Mononuclear cell (primary cell): ENCODE measurements around the gene ZNF655. TPM values are rescaled to one million over a fixed set of nuclear protein-coding genes. Genes with fewer than 3 reads are reported as not detected.

ENCODE experiments used
- H3K27me3 ChIP-seq: 2 replicates; pipeline ENCODE4 v1.6.0; 2011; ENCODE audit warnings: low read length, control low read depth; ENCODE audit not compliant: insufficient read depth
- H3K4me1 ChIP-seq: 2 replicates; pipeline ENCODE4 v1.5.1; 2011; ENCODE audit warnings: mild to moderate bottlenecking, low read length, control low read depth; ENCODE audit not compliant: insufficient read depth
- H3K4me3 ChIP-seq: 2 replicates; pipeline ENCODE4 v1.5.1; 2011; ENCODE audit warnings: mild to moderate bottlenecking, low read length, moderate library complexity
- H3K9me3 ChIP-seq: 2 replicates; pipeline ENCODE4 v1.5.1; 2011; ENCODE audit warnings: low read depth, mild to moderate bottlenecking, control low read depth, low read length
- total RNA-seq: library from RNA; depleted of rRNA; stranded (reverse); fragments of >200 nt; gene quantifications from one replicate; pipeline ENCODE4 v1.2.3, GENCODE V29; 2012

Gene ZNF655
- total RNA-seq, 1 donor, result 122 TPM

DNA sequence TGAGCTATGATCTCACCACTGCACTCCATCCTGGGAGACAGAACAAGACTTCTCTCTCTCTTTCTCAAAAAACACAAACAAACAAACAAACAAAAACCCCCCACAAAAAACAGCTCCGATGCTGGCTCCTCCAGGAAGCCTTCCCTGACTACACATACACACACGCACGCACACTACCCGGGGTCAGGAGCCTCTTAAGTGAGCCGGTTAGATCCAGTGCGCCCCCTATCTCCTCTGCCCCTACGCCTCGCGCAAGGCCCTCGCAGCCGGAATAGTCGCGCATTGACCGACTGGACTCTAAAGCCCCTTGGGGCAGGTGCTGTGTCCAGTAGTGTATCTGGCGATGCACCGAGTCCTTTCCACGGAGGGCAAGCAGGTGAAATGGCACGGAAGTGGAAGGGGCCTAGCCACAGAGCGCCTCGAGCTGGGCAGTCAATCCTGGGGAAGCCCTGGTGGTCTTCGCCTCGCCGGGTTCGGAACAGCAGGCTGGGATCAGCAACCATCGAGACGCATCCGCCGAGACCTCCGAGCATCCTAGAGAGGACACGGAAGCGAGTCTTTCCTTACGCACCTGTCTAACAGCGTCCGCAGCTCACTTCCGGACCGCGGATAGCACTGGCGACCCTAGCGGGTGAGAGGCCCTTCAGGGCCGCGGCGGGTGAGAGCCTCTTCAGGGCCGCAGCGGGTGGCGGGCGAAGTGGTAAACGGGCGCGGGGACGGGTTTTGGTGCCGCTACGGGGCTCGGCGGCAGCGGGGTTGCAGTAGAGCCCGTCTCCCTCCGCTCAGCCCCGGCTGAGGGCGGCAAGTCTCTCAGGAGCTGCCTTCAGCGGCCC lies 58.1 kb downstream of the ZNF655 start, which contains the start of gene ZSCAN25:
Gene ZSCAN25, plus strand, starts transcription at position 588 of the 833 bp plus-strand sequence. CDS start 2,661 bp downstream, outside the sequence.
- Histone ChIP-seq H3K4me1 (peaks cover 22% of the 10 kb centered on the region), H3K4me3 (peak within 1 kb of the TSS; percentile 89), H3K9me3 (no peaks in the 10 kb centered on the region), H3K27me3 (peaks cover 6% of the 10 kb centered on the region)

DNA sequence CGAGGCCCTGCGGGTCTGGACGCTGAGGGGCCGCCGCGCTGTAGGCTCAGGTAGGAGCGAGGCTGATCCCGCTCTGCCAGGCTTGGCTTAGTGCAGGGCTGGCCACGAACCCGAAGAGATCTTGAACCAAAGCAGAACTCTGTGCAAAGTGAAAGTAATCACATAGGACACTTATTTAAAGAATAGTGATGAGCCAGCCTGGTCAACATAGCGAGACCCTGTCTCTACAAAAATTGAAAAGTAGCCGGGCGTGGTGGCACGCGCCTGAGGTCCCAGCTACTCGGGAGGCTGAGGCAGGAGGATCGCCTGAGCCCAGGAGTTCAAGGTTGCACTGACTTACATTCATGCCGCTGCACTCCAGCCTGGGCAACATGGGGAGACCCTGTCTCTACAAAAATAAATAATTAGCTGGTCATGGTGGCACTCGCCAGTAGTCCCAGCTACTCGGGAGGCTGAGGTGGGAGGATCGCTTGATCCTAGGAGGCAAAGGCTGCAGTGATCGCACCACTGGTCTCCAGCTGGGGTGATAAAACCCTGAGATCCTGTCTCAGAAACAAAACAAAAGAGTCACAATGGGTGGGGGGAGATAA lies 58.8 kb downstream of the ZNF655 start:
- H3K9me3 ChIP-seq, result no peaks in the 10 kb centered on the region
- H3K4me1 ChIP-seq, result peaks cover 22% of the 10 kb centered on the region
- peaks cover 6% of the 10 kb centered on the region for H3K27me3 ChIP-seq
- H3K4me3 ChIP-seq, result peak overlapping the region; percentile 89

DNA sequence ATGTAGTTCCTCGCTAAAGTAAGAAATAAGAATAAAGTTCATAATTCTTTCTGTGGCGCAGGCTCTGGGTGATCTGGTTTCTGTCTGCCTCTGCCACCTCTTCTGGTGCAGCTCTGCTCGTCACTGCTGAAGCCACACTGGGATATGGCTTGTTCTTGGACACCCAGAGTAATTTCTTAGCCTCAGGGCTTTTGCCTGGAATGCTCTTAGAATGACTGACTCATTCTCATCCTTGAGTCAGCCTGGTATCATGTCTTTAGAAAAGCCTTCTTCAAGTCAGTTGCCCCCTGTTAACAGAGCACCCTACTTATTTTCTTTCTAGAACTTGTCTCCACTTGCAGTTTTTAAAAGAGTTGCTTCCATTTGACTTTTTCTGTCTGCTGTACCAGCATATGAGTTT lies 60.3 kb downstream of the ZNF655 start:
- H3K27me3 ChIP-seq, result peaks cover 6% of the 10 kb centered on the region
- H3K4me1 ChIP-seq, result peaks cover 31% of the 10 kb centered on the region
- H3K4me3 ChIP-seq, result no peak overlapping the region
- no peaks in the 10 kb centered on the region for H3K9me3 ChIP-seq

DNA sequence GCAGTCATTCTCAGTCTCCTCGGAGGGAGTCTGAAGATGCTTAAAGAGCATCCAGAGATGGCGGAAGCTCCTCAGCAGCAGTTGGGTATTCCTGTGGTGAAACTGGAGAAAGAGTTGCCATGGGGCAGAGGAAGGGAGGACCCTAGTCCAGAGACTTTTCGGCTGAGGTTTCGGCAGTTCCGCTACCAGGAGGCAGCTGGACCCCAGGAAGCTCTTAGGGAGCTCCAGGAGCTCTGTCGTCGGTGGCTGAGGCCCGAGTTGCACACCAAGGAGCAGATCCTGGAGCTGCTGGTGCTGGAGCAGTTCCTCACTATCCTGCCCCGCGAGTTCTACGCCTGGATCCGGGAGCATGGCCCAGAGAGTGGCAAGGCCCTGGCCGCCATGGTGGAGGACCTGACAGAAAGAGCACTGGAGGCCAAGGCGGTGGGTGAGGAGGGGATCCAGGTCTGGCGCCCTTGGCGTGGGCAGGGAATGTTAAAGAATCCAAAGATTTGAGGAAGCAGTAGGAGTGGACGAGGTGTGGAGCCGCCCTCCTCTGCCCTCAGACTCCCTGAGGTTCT lies 61.2 kb downstream of the ZNF655 start:
- Histone ChIP-seq H3K27me3 (peaks cover 5% of the 10 kb centered on the region), H3K9me3 (no peaks in the 10 kb centered on the region), H3K4me1 (peaks cover 39% of the 10 kb centered on the region), H3K4me3 (no peak overlapping the region)

DNA sequence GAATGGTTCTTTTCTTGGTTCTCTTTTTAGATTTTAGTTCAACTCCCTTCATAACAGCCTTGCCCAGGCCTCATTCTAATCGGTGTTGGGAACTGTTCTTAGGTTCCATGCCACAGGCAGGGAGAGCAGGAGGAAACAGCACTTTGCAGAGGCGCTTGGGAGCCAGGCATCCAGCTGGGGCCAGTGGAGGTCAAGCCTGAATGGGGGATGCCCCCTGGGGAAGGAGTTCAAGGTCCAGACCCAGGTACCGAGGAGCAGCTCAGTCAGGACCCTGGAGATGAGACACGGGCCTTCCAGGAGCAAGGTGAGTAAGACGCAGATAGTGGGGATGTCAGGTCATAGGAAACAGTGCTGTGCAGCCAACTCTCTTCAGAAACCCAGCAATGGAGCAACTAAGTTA lies 62.8 kb downstream of the ZNF655 start:
- Histone ChIP-seq H3K27me3 (no peaks in the 10 kb centered on the region), H3K9me3 (no peaks in the 10 kb centered on the region), H3K4me3 (no peak overlapping the region), H3K4me1 (peaks cover 42% of the 10 kb centered on the region)

DNA sequence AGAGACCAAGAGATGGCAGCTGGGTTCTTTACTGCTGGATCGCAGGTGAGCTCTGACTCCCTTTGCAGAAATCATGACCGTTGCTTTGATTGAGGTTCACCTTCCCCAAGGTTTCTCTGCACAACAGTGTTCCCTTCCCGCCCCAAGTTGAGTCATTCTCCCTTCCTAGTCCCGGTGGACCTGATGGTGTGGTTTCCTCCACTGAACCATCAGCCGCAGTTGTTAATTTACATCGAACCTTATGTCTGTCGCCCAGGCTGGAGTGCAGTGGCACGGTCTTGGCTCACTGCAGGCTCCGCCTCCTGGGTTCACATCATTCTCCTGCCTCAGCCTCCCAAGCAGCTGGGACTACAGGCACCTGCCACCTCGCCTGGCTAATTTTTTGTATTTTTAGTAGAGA lies 64.2 kb downstream of the ZNF655 start:
- Histone ChIP-seq H3K27me3 (no peaks in the 10 kb centered on the region), H3K9me3 (no peaks in the 10 kb centered on the region), H3K4me3 (no peak overlapping the region), H3K4me1 (peaks cover 34% of the 10 kb centered on the region)

DNA sequence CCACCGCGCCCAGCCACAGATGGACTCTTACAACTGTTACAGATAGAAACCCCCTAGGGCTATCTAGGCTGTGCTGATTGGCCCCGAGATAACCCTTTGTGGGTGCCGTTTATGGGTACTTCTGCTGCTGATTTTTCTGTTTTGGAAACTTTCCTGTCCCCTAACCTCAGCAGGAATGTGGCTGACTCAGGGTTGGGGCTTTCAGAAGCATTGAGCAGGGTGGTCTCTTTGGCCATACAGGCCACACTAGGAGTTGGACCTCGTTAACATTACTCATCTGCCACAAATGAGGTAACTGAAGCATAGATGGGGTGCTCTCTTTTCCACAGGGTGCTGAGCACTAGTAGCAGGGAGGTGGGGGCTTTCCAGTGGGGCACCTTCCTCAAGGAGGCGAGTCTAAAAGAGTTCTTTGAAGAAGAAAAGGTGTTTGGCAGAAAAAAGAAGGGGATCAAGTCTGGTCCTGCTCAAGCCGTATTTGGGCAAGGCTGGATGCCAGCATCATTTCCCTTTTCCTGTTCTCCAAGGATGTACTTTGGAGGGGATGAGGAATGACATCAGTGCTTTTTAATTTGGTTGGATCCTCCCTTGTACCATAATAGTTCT lies 64.8 kb downstream of the ZNF655 start:
- no peaks in the 10 kb centered on the region for H3K9me3 ChIP-seq
- H3K4me1 ChIP-seq, result peaks cover 29% of the 10 kb centered on the region
- no peak overlapping the region for H3K4me3 ChIP-seq
- H3K27me3 ChIP-seq, result no peaks in the 10 kb centered on the region

DNA sequence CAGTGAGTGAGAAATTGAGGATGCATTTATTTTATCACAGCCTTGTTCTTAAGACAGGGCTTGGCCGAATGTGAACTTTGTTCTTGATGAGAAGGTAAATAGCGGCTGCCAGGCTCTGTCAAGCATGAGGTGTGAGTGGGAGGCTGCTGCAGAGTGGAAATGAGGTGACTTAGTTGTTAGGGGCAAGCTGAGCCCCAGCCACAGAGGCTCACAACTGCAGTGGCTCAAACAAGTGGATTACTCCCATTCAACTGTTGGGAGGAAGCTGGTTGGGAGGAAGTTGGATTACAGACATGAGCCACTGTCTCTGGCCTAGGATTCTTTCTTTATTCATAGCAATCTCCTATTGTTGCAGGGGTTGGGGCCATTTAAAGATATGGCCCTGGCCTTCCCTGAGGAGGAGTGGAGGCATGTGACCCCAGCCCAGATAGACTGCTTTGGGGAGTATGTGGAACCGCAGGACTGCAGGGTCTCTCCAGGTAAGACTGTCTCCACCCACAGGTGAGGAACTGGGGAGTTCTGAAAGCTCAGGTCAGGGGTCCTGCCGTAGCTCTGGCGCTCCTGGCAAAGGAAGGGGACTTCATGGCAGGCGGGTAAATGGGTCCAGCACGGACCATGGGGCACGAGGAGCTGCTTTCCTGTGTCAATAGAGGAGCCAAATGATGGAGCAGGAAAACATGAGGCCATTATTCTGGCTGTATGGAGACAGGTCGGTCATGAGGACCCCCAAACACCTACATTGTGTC lies 65.4 kb downstream of the ZNF655 start:
- Histone ChIP-seq H3K4me1 (peaks cover 25% of the 10 kb centered on the region), H3K27me3 (no peaks in the 10 kb centered on the region), H3K4me3 (no peak overlapping the region)

DNA sequence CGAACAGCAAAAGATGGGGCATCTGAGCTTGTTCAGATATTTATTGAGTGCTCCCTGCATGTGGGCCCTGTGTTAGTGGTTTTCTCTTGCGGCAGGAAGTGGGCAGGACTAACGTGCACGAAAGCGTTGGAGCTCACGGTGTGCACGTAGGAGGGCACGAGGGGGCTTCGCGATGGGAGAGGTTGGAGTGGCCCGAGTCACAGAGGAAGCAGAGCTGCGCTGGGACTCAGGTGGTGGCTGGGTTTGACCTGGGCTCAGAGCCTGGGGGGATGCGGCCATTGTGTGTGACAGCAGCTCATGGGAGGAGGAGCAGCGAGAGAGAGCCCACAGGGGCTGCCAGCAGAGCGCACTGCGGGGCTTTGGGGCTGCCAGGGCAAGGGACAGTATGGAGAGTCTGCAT lies 66.0 kb downstream of the ZNF655 start:
- Histone ChIP-seq H3K27me3 (no peaks in the 10 kb centered on the region), H3K4me3 (no peak overlapping the region), H3K9me3 (no peaks in the 10 kb centered on the region), H3K4me1 (peaks cover 25% of the 10 kb centered on the region)

More for the DNA sequence above, 65.4 kb downstream of the ZNF655 start:
- H3K9me3 ChIP-seq, result no peaks in the 10 kb centered on the region

DNA sequence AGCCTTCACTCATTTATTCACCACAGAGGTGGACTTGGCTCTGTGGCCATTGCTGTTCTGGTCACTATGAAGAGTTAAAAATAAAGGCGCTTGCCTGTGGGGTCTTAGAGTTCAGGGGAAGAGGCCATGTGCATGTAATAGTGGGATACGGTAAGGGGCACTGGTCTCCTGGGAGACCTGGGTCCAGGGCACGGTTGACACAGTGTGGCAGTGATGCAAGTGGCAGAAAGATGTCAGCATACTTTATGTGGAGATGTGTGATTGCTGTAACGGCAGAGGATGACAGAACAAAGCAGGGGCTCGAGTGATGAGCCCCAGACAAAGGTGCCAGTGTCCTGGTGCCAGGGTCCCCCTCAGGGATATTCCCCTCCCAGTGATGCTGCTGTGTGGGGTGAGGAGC lies 66.9 kb downstream of the ZNF655 start:
- Histone ChIP-seq H3K27me3 (no peaks in the 10 kb centered on the region), H3K4me3 (no peak overlapping the region), H3K9me3 (no peaks in the 10 kb centered on the region), H3K4me1 (peaks cover 25% of the 10 kb centered on the region)

DNA sequence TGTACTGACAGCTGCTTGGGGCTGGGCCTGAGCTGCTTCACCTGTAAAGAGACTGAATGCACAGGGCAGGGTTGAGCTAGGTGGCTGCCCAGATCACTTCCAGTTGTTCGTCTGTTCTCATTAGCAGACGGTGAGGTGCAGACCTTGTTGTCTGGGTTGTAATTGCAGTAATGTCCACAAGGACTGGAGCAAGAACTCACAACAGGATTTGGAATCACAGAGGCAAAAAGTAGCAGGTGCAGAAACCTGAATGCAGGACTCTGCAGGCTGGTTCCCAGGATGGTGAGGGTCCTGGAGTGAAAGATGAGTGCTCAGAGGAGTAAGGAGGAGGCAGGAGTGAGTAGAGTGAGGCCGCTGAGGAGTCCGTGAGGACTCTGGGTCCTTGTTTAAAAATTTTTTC lies 67.5 kb downstream of the ZNF655 start:
- Histone ChIP-seq H3K27me3 (no peaks in the 10 kb centered on the region), H3K9me3 (no peaks in the 10 kb centered on the region), H3K4me3 (no peak overlapping the region), H3K4me1 (peaks cover 27% of the 10 kb centered on the region)

Other genes starting within 250 kb of the ZNF655 start
- 28.8 TPM for gene ARPC1A, start 232.7 kb upstream of the ZNF655 start, total RNA-seq
- gene ARPC1B, start 183.9 kb upstream of the ZNF655 start, total RNA-seq, result 282 TPM
- gene PDAP1, start 150.0 kb upstream of the ZNF655 start, total RNA-seq, result 29.6 TPM
- 99.0 TPM for gene BUD31, start 149.7 kb upstream of the ZNF655 start, total RNA-seq
- 3.1 TPM for gene PTCD1, start 119.8 kb upstream of the ZNF655 start, total RNA-seq
- gene CPSF4, start 119.7 kb upstream of the ZNF655 start, total RNA-seq, result 17.4 TPM
- 130 TPM for gene ATP5MF, start 92.5 kb upstream of the ZNF655 start, total RNA-seq
- gene ZNF789, start 85.8 kb upstream of the ZNF655 start, total RNA-seq, result 6.1 TPM
- gene ZNF394, start 58.4 kb upstream of the ZNF655 start, total RNA-seq, result 198 TPM
- 6.3 TPM for gene ZKSCAN5, start 54.0 kb upstream of the ZNF655 start, total RNA-seq
- gene FAM200A, start 6.5 kb upstream of the ZNF655 start, total RNA-seq, result 1.0 TPM
- gene TMEM225B, start 39.6 kb downstream of the ZNF655 start, total RNA-seq, result 1.4 TPM
- 28.8 TPM for gene ZSCAN25, start 58.3 kb downstream of the ZNF655 start, total RNA-seq
- 0.10 TPM for gene CYP3A5, start 121.4 kb downstream of the ZNF655 start, total RNA-seq
- not detected for gene CYP3A7, start 176.6 kb downstream of the ZNF655 start, total RNA-seq
- gene CYP3A4, start 225.5 kb downstream of the ZNF655 start, total RNA-seq, result not detected